HL-60 (cell line): Measurements from ENCODE around the gene KCNK5.

ENCODE experiments used
- GABPA ChIP-seq: IDR thresholded peaks from 2 replicates; pipeline ENCODE4 v1.6.1; 2012; ENCODE audit warnings: low read depth
- REST ChIP-seq: IDR thresholded peaks from 2 replicates; pipeline ENCODE4 v1.6.1; 2012; ENCODE audit warnings: low read depth; ENCODE audit not compliant: insufficient replicate concordance
- TF ChIP-seq, protein P1 (sequence below): IDR thresholded peaks from one replicate; pipeline ENCODE4 v1.5.1; 2011; ENCODE audit warnings: low read length, control low read depth, inconsistent platforms; ENCODE audit not compliant: insufficient read depth

DNA sequence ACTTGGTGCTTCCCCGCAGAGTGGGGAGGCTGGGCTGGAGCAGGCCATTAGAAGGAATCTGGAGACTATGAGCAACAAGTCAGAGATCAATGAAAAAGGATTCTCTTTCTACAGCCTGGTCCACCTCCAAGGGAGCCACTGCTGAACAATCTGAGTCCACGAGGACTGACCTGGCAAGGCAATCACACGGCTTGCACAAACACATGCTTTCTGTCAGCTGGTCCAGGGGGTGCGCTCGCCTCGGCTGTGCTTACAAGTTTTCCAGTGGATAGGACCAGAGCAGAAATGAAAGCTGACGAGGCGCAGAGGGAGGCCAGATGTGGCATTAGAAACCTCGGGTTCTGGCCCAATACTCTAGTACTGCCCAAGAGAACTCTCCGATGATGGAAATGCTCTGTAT is 18.1 kb downstream of the KCNK5 start:
- TF ChIP-seq, protein P1, sequence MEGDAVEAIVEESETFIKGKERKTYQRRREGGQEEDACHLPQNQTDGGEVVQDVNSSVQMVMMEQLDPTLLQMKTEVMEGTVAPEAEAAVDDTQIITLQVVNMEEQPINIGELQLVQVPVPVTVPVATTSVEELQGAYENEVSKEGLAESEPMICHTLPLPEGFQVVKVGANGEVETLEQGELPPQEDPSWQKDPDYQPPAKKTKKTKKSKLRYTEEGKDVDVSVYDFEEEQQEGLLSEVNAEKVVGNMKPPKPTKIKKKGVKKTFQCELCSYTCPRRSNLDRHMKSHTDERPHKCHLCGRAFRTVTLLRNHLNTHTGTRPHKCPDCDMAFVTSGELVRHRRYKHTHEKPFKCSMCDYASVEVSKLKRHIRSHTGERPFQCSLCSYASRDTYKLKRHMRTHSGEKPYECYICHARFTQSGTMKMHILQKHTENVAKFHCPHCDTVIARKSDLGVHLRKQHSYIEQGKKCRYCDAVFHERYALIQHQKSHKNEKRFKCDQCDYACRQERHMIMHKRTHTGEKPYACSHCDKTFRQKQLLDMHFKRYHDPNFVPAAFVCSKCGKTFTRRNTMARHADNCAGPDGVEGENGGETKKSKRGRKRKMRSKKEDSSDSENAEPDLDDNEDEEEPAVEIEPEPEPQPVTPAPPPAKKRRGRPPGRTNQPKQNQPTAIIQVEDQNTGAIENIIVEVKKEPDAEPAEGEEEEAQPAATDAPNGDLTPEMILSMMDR = no peak
- TF ChIP-seq REST = no peak
- no peak for TF ChIP-seq GABPA
